OCI-LY1 (cell line): ENCODE results near the gene FMNL3.

Experiments
- CTCF ChIP-seq: fragments of 200-600 bp; sonication (generic), shearing (Covaris generic); IDR thresholded peaks from 2 replicates; pipeline ENCODE4 v1.5.1; 2017; ENCODE audit warnings: mild to moderate bottlenecking, antibody characterized with exemption, low read length, moderate library complexity, mixed read lengths
- EZH2 ChIP-seq: fragments of 200-600 bp; sonication (generic), shearing (Covaris generic); IDR thresholded peaks from 2 replicates; pipeline ENCODE4 v1.8.0; 2017; ENCODE audit warnings: borderline replicate concordance, mixed run types, mild to moderate bottlenecking, antibody characterized with exemption, low read length, moderate library complexity, mixed read lengths

GRCh38 chr12:49673446-49674317, 33.5 kb downstream of the FMNL3 start:
- TF ChIP-seq CTCF (no peak), EZH2 (no peak)
